ENCODE measurements around the gene SLC10A2.

The SLC10A2 gene

DNA sequence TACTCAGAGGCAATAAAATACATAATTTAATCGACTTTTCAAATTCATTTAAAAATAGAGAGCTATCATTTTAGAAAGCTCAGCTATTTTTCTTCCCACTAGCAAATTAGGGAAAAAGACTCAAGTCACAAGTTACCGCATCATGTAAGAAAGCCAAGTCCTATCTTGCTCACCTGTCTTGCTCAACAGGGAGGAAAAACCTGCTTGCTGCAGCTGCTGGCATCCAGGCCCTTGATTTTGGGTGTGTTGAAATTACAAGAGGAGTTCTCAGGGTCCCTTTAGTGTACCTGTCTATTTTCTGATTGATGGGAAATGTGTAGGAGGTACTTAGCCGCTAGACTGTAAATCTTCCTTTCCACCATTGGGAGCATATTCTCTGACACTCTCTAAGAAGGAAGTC is 22.2 kb downstream of the SLC10A2 start:
- no peak for DNase-seq

GRCh38 chr13:103040006-103040405 is 26.2 kb downstream of the SLC10A2 start:
- DNase-seq: no peak

- DNase-seq: no peak
These were observed 27.0 kb downstream of the SLC10A2 start for GRCh38 chr13:103039183-103039582.

DNA sequence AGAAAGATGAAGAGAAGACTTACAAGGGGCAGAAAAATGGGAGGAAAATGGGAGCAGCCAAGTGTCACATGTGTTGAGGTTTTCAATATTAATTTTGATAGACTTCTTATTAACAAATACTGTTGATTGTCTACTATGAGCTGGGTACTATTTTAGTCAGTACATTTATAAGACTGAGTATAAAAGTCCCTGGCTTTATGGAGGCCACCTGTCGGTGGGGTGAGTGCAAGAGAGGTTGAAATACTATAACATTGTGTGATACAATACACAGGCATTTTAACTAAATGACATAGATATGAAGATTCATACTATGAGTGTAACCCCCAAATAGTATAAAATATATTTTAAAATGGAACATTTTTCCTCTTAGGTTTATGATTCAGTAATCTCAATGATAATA is 29.9 kb downstream of the SLC10A2 start:
- no peak for DNase-seq

DNA sequence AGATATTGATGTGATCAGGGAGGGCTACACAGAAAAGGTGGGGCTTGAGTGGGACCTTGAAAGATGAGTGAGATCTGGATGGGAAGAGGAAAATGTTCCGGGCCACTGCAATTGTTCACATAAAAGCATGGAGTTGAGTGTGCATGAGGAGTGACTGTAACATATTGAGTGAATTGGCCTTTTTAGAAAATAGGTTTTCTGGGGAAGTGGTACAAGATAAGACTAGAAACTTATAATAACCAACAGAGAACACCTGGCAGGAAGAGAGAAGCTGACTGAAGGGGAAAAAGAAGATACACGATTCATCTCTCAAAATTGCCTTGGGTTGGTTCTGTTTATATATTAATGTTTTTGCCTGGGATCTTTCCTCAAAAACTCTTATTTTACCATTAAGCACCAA is 32.2 kb downstream of the SLC10A2 start:
- DNase-seq: no peak

DNA sequence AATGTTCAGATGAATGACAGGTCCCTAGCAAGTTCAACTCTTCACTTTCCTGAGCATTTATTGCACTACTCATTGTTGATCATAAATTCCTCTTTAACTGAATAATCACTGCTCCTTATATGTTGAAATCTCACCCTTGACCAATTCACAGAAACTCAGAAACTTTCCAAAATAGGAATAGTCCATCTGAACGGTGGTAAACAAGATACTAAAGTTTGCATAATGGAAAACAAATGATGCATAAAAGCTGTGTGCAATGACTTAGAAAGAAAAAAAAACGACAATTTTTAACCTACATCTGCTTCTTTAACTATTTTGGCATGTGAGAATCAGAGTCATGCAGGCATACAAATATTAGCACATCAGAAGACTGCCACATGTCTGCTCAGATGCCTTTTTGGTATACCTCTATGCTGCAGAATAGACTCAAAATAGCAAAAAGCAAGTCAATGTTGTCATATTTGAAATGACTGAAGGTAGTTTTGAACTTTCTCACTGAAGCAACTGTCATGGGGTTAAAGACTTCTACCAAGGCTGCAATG is 34.8 kb downstream of the SLC10A2 start:
- DNase-seq: no peak

DNA sequence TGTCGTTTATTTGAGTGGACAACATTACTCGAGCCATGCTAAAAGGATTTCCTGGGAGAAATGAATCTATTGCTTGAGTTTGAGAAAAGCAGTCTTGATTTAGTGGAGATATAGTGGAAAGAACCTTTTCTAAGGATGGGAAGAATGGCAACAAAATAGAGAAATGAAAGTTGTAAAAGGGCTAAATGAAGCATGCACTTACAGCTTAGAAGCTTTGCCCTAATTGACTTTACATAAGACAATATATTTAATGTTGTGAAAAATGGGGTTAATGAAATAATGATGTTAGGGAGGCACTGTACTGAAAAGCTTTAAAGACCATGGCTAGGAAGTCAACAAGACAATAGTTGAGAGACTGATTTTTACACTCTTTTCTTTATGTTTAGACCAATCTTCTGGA is 35.4 kb downstream of the SLC10A2 start:
- no peak for DNase-seq

DNA sequence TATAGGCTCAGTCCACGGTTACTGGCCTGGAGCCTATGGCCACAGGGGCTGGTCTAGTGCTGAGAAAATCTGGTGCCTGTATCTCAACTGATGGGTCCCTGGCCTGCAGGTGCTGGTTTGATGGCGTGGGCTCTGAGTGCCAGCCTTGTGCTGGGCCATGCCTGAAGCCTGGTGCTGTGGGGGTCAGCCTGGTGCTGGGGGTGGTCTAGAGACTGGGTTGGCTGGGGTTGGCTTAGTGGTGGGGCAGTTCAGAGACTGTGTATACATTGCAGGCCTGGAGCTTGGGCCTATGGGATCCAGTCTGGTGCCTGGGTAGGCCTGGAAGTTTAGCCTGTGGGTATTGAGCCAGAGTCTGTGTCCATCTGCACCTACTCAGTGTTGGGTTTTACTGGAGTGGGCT is 36.4 kb downstream of the SLC10A2 start:
- DNase-seq: no peak

DNA sequence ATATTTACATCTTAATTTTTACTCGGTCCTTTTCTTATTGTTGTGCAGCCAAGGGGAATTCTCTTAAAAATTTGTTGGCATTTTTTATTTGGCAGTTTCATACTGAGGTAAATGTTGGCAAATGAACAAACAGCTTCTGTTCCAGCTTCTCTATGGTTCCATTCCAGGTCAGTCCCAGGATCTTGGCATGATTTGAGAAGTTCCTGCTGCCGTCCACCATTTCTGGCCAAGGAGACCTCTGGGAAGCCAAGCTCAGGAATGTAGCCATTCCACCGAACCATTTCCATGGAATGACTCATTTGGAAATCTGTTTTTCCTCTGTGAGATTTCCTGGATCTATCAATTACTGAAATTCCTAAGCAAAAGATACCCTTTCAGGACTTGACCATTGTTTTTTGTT is 43.9 kb downstream of the SLC10A2 start:
- DNase-seq: no peak

DNA sequence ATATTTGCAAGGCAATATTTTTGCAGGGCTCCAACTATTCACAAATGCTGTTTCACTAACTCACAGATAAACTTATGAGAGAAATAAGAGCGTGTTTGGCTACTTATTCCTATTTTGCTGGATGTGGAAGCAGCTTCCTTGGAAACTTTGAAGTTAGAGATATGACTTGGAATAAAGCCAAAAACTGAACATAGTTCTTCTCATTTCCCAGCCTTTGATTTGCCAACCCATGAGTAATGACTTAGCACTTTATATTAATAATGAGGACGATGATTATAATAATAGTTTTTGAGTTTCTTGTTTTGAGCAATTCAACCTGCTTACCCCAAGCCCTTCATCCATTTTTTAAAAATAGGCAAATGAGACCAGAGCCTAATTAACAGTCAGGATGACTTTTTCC is 47.7 kb downstream of the SLC10A2 start:
- no peak for DNase-seq

DNA sequence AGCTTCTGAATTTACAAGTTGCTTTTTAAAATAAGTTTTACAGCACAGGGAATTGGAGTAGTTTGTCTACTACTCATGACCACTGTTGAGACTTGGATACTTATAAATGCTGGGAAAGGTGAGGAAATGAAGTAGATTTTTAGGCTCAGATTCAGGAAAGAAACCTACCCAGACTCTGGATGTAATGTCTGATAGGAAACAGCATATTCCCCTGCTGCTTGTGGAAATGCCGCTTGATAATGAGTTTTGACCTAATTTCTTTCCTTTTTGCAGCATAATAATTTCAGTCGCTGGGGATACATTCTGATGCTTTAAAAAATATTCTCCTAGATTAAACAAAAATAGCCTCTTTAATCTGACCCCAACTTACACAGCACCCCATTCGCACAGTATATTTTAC is 53.6 kb downstream of the SLC10A2 start:
- no peak for DNase-seq

DNA sequence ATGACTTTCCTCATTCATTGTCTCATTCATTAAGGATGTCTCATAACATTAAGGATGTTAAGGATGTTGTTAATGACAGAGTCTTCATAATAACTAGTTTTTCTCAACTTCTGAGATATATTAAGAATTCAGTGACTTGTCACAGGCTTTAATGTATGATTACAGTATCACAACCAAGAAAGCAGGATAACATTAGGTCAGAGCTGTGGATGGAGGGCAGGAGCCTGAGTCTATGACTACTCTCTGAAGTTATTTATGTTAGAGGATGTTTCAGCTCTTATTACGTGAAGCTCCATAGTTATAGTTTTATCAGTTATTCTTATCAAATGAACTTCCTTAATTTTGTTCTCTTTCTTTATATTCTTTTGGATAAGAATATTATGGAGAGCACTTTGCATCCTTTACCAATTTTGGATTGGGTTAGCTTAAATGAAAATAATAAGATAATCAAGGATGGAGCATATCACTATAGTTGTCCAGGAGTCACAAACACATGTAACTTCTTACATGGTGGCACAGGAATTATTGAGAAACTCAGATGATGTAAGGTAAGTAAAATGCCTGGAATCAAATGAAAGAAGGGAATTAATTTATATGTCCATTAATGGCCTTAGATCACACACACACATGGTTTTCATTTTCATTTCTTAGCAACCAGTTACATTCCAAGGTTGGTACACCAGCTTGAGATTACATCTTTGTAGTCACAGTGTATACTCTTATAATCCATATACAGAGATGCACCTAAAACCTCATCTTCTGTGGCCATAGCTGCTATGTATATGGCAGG is 57.0 kb downstream of the SLC10A2 start:
- no peak for DNase-seq

GRCh38 chr13:103007427-103007762 is 58.8 kb downstream of the SLC10A2 start:
- no peak for DNase-seq

GRCh38 chr13:103006641-103007426 is 59.4 kb downstream of the SLC10A2 start:
- no peak for DNase-seq

DNA sequence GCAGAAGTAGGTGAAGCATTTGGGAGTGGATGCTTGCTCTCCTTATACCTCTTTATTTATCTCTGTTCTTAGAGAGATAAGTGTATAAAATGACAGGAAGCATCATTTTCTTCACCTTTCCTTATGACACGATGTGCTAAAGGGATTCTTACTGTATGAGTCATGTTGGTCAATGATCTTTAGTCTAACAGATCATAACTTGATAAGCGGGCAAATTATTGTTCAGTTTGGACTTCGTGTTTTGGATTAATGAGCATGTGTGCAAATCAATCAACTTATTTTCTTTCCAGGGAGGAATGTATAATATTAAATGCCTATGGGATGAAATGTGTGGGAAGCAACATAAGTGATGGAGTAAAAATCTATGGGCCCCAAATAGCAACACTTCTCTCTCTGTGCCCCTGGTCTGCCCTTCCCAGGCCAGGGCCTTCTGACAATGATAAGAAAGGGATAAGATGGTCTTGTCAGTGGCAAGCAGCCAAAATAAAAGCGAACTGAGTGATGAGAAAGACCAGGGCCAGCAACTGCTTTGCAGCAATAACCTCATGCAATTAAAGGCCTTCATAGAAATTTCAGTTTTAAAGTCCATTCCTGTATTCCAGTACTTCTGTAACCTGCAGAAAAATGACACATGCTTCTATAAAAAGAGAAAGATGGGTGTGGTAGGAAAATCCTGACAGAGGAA is 61.4 kb downstream of the SLC10A2 start:
- no peak for DNase-seq

DNA sequence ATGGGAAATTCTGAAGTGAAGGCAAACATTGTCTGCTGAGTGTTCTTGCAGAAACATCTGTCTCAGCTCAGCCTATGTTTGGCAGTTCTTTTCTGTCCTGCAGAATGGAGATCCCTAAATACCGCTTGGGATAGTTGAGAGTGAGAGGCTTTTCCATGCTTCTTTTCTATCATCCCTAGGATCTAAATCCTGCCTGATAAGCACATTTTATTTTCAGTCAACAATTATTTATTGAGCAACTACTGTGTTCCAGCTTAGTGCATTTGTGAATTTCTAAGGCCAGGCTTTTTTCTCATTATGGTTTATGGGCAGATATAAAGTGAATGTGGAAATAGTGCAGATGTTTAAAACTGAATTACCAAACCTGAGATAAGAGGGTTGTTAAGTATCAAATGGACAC is 62.6 kb downstream of the SLC10A2 start:
- no peak for DNase-seq

DNA sequence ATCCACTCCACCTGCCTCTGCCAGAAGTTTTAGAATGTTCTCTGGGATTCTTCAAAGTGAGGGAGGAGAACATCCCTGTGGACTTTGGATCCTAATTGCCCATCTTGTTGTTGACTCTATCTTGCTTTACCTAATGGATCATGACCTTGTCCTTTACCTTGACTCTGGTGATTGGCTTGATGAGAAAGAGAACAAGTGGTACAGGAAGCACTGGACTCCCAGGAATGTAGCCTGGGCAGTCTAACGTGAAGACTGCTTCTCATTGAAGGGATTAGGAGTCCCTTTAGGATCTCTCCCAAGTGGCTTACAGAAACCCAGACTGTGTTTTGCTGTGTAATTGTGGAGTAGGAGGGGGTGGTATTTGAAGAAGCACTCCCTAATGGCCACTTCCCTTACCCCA is 63.9 kb downstream of the SLC10A2 start:
- no peak for DNase-seq

GRCh38 chr13:103000157-103000556 is 66.1 kb downstream of the SLC10A2 start:
- no peak for DNase-seq

- DNase-seq: no peak
These were observed 66.7 kb downstream of the SLC10A2 start for GRCh38 chr13:102999499-102999898.
